ENCODE measurements around the gene REV1. TPM values are rescaled to one million over a fixed set of nuclear protein-coding genes. Genes with fewer than 3 reads are reported as not detected.

REV1 gene
- total RNA-seq, 1 donor from 2014 or later = 24.4 TPM

GRCh38 chr2:99380376-99381010 is 109.3 kb downstream of the REV1 start:
- Mint-ChIP-seq H3K27ac (ENCODE audit: unreplicated experiment) (no peak overlapping the region), H3K4me3 (ENCODE audit: unreplicated experiment) (no peak overlapping the region), H3K9me3 (ENCODE audit: unreplicated experiment) (no peaks in the 10 kb centered on the region), H3K4me1 (ENCODE audit: low read depth, unreplicated experiment) (no peaks in the 10 kb centered on the region), H3K27me3 (ENCODE audit: low read depth, unreplicated experiment) (no peaks in the 10 kb centered on the region), H3K36me3 (ENCODE audit: low read depth, unreplicated experiment) (peaks cover 23% of the 10 kb centered on the region)
- Histone ChIP-seq H3K9me3 (ENCODE audit: insufficient read depth, low read depth, low read length) (no peaks in the 10 kb centered on the region), H3K4me2 (ENCODE audit: low read length) (no peak overlapping the region), H3K4me1 (ENCODE audit: insufficient read depth, low read length) (no peaks in the 10 kb centered on the region), H2AFZ (ENCODE audit: low read depth, low read length) (no peak overlapping the region), H3K27ac (ENCODE audit: low read depth, low read length) (no peak overlapping the region), H3K79me2 (ENCODE audit: insufficient read depth, low read length) (no peaks in the 10 kb centered on the region), H4K20me1 (ENCODE audit: insufficient read depth, low read length) (no peaks in the 10 kb centered on the region), H3K4me3 (ENCODE audit: insufficient read depth, low read depth, low read length) (no peak overlapping the region), H3K9ac (ENCODE audit: low read length) (no peak overlapping the region), H3K27me3 (ENCODE audit: insufficient read depth, low read length) (no peaks in the 10 kb centered on the region), H3K36me3 (ENCODE audit: insufficient read depth, low read length) (peaks cover 55% of the 10 kb centered on the region)
- DNase-seq (ENCODE audit: low read depth) = peak; percentile 39
- TF ChIP-seq CTCF (IDR thresholded peaks at IDR 0.05; ENCODE audit: insufficient read depth, low read depth, low read length) (no peak), EZH2 (IDR thresholded peaks at IDR 0.05; ENCODE audit: insufficient read depth, low read length) (no peak)
- FAIRE-seq = peak; percentile 55

GRCh38 chr2:99377879-99378278 is 111.9 kb downstream of the REV1 start:
- peak; percentile 5 for FAIRE-seq
- Histone ChIP-seq H3K4me3 (ENCODE audit: insufficient read depth, low read depth, low read length) (no peak overlapping the region), H2AFZ (ENCODE audit: low read depth, low read length) (no peak overlapping the region), H3K9ac (ENCODE audit: low read length) (no peak overlapping the region), H3K4me1 (ENCODE audit: insufficient read depth, low read length) (no peaks in the 10 kb centered on the region), H4K20me1 (ENCODE audit: insufficient read depth, low read length) (no peaks in the 10 kb centered on the region), H3K27ac (ENCODE audit: low read depth, low read length) (no peak overlapping the region), H3K9me3 (ENCODE audit: insufficient read depth, low read depth, low read length) (no peaks in the 10 kb centered on the region), H3K4me2 (ENCODE audit: low read length) (no peak overlapping the region), H3K36me3 (ENCODE audit: insufficient read depth, low read length) (peaks cover 49% of the 10 kb centered on the region), H3K79me2 (ENCODE audit: insufficient read depth, low read length) (no peaks in the 10 kb centered on the region), H3K27me3 (ENCODE audit: insufficient read depth, low read length) (no peaks in the 10 kb centered on the region)
- TF ChIP-seq CTCF (IDR thresholded peaks at IDR 0.05; ENCODE audit: insufficient read depth, low read depth, low read length) (no peak), EZH2 (IDR thresholded peaks at IDR 0.05; ENCODE audit: insufficient read depth, low read length) (no peak)
- peaks cover 26% of the 10 kb centered on the region for H3K36me3 Mint-ChIP-seq (ENCODE audit: low read depth, unreplicated experiment)
- H3K27me3 Mint-ChIP-seq (ENCODE audit: low read depth, unreplicated experiment) = no peaks in the 10 kb centered on the region
- no peak for DNase-seq (ENCODE audit: low read depth)
- H3K9me3 Mint-ChIP-seq (ENCODE audit: unreplicated experiment) = no peaks in the 10 kb centered on the region
- no peak overlapping the region for H3K4me3 Mint-ChIP-seq (ENCODE audit: unreplicated experiment)
- H3K4me1 Mint-ChIP-seq (ENCODE audit: low read depth, unreplicated experiment) = no peaks in the 10 kb centered on the region
- H3K27ac Mint-ChIP-seq (ENCODE audit: unreplicated experiment) = no peak overlapping the region

DNA sequence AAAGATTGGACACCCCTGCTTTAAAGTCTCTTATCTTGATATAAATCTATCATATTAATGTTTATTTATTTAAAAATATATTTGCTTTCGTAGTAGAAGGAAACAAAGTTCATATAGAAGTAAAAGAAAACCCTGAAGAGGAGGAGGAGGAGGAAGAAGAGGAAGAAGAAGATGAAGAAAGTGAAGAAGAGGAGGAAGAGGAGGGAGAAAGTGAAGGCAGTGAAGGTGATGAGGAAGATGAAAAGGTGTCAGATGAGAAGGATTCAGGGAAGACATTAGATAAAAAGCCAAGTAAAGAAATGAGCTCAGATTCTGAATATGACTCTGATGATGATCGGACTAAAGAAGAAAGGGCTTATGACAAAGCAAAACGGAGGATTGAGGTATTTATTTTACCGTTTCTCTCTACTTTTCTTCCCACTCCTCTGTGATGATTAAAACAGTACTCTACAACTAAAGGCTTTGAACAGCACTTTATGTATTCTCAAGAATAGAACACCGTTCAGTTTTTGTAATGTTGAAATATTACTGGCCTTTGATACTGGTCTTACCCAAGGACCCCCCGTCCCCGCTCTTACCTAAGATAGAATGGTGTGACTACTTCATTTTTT is 113.5 kb downstream of the REV1 start:
- Histone ChIP-seq H3K79me2 (ENCODE audit: insufficient read depth, low read length) (no peaks in the 10 kb centered on the region), H3K9me3 (ENCODE audit: insufficient read depth, low read depth, low read length) (no peaks in the 10 kb centered on the region), H2AFZ (ENCODE audit: low read depth, low read length) (no peak overlapping the region), H3K4me3 (ENCODE audit: insufficient read depth, low read depth, low read length) (no peak overlapping the region), H3K27ac (ENCODE audit: low read depth, low read length) (no peak overlapping the region), H4K20me1 (ENCODE audit: insufficient read depth, low read length) (no peaks in the 10 kb centered on the region), H3K4me2 (ENCODE audit: low read length) (no peak overlapping the region), H3K4me1 (ENCODE audit: insufficient read depth, low read length) (no peaks in the 10 kb centered on the region), H3K9ac (ENCODE audit: low read length) (no peak overlapping the region), H3K27me3 (ENCODE audit: insufficient read depth, low read length) (no peaks in the 10 kb centered on the region), H3K36me3 (ENCODE audit: insufficient read depth, low read length) (peaks cover 39% of the 10 kb centered on the region)
- H3K4me1 Mint-ChIP-seq (ENCODE audit: low read depth, unreplicated experiment) = no peaks in the 10 kb centered on the region
- no peak for TF ChIP-seq EZH2 (IDR thresholded peaks at IDR 0.05; ENCODE audit: insufficient read depth, low read length)
- no peak for TF ChIP-seq CTCF (IDR thresholded peaks at IDR 0.05; ENCODE audit: insufficient read depth, low read depth, low read length)
- no peak overlapping the region for H3K4me3 Mint-ChIP-seq (ENCODE audit: unreplicated experiment)
- no peak overlapping the region for H3K27ac Mint-ChIP-seq (ENCODE audit: unreplicated experiment)
- H3K36me3 Mint-ChIP-seq (ENCODE audit: low read depth, unreplicated experiment) = peaks cover 28% of the 10 kb centered on the region
- H3K27me3 Mint-ChIP-seq (ENCODE audit: low read depth, unreplicated experiment) = no peaks in the 10 kb centered on the region
- no peak for DNase-seq (ENCODE audit: low read depth)
- no peak for FAIRE-seq
- no peaks in the 10 kb centered on the region for H3K9me3 Mint-ChIP-seq (ENCODE audit: unreplicated experiment)

Data from astrocyte (in vitro differentiated cells and primary cell).